ENCODE data around the gene IBA57.

Gene IBA57

GRCh38 chr1:228163007-228163753 is 2.4 kb upstream of the IBA57 start:
- DNase-seq (ENCODE audit: low spot score): no peak
- in situ Hi-C loops (cut with MboI; ENCODE audit: low pct_unique_long_range_greater_than_20kb, low sequenced_read_pairs, unreplicated experiment): no loop called here
- TF ChIP-seq, protein P1, sequence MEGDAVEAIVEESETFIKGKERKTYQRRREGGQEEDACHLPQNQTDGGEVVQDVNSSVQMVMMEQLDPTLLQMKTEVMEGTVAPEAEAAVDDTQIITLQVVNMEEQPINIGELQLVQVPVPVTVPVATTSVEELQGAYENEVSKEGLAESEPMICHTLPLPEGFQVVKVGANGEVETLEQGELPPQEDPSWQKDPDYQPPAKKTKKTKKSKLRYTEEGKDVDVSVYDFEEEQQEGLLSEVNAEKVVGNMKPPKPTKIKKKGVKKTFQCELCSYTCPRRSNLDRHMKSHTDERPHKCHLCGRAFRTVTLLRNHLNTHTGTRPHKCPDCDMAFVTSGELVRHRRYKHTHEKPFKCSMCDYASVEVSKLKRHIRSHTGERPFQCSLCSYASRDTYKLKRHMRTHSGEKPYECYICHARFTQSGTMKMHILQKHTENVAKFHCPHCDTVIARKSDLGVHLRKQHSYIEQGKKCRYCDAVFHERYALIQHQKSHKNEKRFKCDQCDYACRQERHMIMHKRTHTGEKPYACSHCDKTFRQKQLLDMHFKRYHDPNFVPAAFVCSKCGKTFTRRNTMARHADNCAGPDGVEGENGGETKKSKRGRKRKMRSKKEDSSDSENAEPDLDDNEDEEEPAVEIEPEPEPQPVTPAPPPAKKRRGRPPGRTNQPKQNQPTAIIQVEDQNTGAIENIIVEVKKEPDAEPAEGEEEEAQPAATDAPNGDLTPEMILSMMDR (IDR thresholded peaks at IDR 0.05; ENCODE audit: extremely low read depth, insufficient read depth, missing control alignments): no peak

GRCh38 chr1:228163776-228164519 is 1.7 kb upstream of the IBA57 start:
- no peak for DNase-seq (ENCODE audit: low spot score)
- in situ Hi-C loops (cut with MboI; ENCODE audit: low pct_unique_long_range_greater_than_20kb, low sequenced_read_pairs, unreplicated experiment): no loop called here
- TF ChIP-seq, protein P1 (IDR thresholded peaks at IDR 0.05; ENCODE audit: extremely low read depth, insufficient read depth, missing control alignments): no peak

DNA sequence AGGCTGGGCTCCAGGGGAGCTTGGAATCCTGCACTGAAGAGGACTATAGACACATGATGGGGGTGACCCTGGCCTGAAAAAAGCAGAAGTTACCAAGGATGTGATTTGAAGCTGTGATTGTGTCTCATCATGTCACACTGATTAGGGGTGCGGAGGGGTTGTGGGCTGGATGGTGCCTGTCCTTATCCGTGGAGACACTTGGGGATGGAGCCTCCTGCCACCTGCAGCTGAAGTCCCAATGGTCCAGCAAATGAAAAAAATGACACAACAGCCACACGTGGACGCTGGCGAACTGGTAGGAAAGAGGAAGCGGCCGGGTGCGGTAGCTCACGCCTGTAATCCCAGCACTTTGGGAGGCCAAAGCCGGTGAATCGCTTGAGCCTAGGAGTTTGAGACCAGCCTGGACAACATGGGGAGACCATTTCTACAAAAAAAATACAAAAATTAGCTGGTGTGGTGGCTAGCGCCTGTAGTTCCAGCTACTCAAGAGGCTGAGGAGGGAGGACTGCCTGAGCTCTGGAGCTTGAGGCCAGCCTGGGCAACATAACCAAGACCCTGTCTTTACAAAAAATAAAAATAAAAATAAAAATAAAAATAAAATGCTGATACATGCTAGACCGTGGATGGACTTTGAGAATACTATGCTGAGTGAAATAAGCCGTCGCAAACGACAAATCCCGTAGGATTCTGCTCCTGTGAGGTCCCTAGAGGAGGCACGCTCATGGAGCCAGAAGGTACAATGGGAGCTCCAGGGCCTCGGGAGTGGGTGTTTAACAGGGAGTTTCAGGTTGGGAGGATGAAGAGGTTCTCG is 838 bp upstream of the IBA57 start:
- in situ Hi-C loops (cut with MboI; ENCODE audit: low pct_unique_long_range_greater_than_20kb, low sequenced_read_pairs, unreplicated experiment): no loop called here
- TF ChIP-seq, protein P1 (IDR thresholded peaks at IDR 0.05; ENCODE audit: extremely low read depth, insufficient read depth, missing control alignments): no peak
- no peak for DNase-seq (ENCODE audit: low spot score)

- TF ChIP-seq, protein P1 (IDR thresholded peaks at IDR 0.05; ENCODE audit: extremely low read depth, insufficient read depth, missing control alignments): peak; percentile 59
- peak; percentile 72 for DNase-seq (ENCODE audit: low spot score)
Observed at GRCh38 chr1:228166170-228166936, 749 bp downstream of the IBA57 start.

GRCh38 chr1:228168563-228169270 is 3.1 kb downstream of the IBA57 start:
- in situ Hi-C loops (cut with MboI; ENCODE audit: low pct_unique_long_range_greater_than_20kb, low sequenced_read_pairs, unreplicated experiment): no loop called here
- DNase-seq (ENCODE audit: low spot score): no peak
- TF ChIP-seq, protein P1 (IDR thresholded peaks at IDR 0.05; ENCODE audit: extremely low read depth, insufficient read depth, missing control alignments): no peak

More at GRCh38 chr1:228166170-228166936, 749 bp downstream of the IBA57 start:
- in situ Hi-C loops (cut with MboI; ENCODE audit: low pct_unique_long_range_greater_than_20kb, low sequenced_read_pairs, unreplicated experiment): no loop called here

Measured in GM13977 (cell line).